MM.1S (cell line): Measurements from ENCODE around the gene PAPPA.

Source experiments
- DNase-seq: peaks from one replicate; pipeline ENCODE4 v3.0.0-alpha.2; 2015
- H2AFZ ChIP-seq: fragments of 300-600 bp; sonication (generic); 2 replicates; pipeline ENCODE4 v1.6.0; 2016; ENCODE audit warnings: antibody characterized with exemption, low read length
- H3F3A ChIP-seq: fragments of 300-600 bp; sonication (generic); 2 replicates; pipeline ENCODE4 v1.6.1; 2016; ENCODE audit warnings: mild to moderate bottlenecking, antibody characterized with exemption, low read length, moderate library complexity, mixed read lengths; ENCODE audit not compliant: insufficient read depth
- H3K27ac ChIP-seq: fragments of 300-600 bp; sonication (generic); 2 replicates; pipeline ENCODE4 v1.5.1; 2016; ENCODE audit warnings: mild to moderate bottlenecking, low read length
- H3K27me3 ChIP-seq: fragments of 300-600 bp; sonication (generic); replicated peaks from 2 replicates; pipeline ENCODE4 v1.6.0; 2016; ENCODE audit warnings: low read length; ENCODE audit not compliant: insufficient read depth
- H3K36me3 ChIP-seq: fragments of 300-600 bp; sonication (generic); replicated peaks from 2 replicates; pipeline ENCODE4 v1.6.1; 2016; ENCODE audit warnings: mild to moderate bottlenecking, low read length, mixed read lengths; ENCODE audit not compliant: insufficient read depth
- H3K4me1 ChIP-seq: fragments of 300-600 bp; sonication (generic); 2 replicates; pipeline ENCODE4 v1.6.1; 2016; ENCODE audit warnings: low read length, mixed read lengths
- H3K4me2 ChIP-seq: fragments of 300-600 bp; sonication (generic); 2 replicates; pipeline ENCODE4 v1.6.0; 2016; ENCODE audit warnings: low read depth, low read length
- H3K4me3 ChIP-seq: fragments of 300-600 bp; sonication (generic); 2 replicates; pipeline ENCODE4 v1.5.1; 2016; ENCODE audit warnings: low read length, mixed read lengths
- H3K79me2 ChIP-seq: fragments of 300-600 bp; sonication (generic); 2 replicates; pipeline ENCODE4 v1.6.1; 2016; ENCODE audit warnings: mixed run types, low read length, mixed read lengths
- H3K9ac ChIP-seq: fragments of 300-600 bp; sonication (generic); 2 replicates; pipeline ENCODE4 v1.6.1; 2016; ENCODE audit warnings: low read length, mixed read lengths
- H3K9me2 ChIP-seq: fragments of 300-600 bp; sonication (generic); replicated peaks from 2 replicates; pipeline ENCODE4 v1.6.1; 2016; ENCODE audit warnings: mild to moderate bottlenecking, low read length, mixed read lengths; ENCODE audit not compliant: insufficient read depth
- H3K9me3 ChIP-seq: fragments of 300-600 bp; sonication (generic); replicated peaks from 2 replicates; pipeline ENCODE4 v1.6.1; 2016; ENCODE audit warnings: mild to moderate bottlenecking, low read length, mixed read lengths; ENCODE audit not compliant: insufficient read depth
- H4K20me1 ChIP-seq: fragments of 300-600 bp; sonication (generic); 2 replicates; pipeline ENCODE4 v1.6.1; 2016; ENCODE audit warnings: mild to moderate bottlenecking, low read length, moderate library complexity, mixed read lengths; ENCODE audit not compliant: insufficient read depth
- EZH2 ChIP-seq: fragments of 300-600 bp; sonication (generic); optimal IDR thresholded peaks from 2 replicates; pipeline ENCODE3; 2017; ENCODE audit warnings: low read depth, mild to moderate bottlenecking, antibody characterized with exemption, low read length, mixed read lengths
- EZH2phosphoT487 ChIP-seq: fragments of 300-600 bp; sonication (generic); IDR thresholded peaks from 2 replicates; pipeline ENCODE4 v1.6.1; 2018; ENCODE audit warnings: antibody characterized with exemption, low read length
- TF ChIP-seq, protein P1 (sequence below): fragments of 300-600 bp; sonication (generic); IDR thresholded peaks from 2 replicates; pipeline ENCODE4 v1.5.1; 2016; ENCODE audit warnings: antibody characterized with exemption, low read length, mixed read lengths

PAPPA gene

GRCh38 chr9:116383133-116383532, 229.5 kb downstream of the PAPPA start:
- TF ChIP-seq EZH2phosphoT487 (no peak), EZH2 (no peak)
- TF ChIP-seq, protein P1, sequence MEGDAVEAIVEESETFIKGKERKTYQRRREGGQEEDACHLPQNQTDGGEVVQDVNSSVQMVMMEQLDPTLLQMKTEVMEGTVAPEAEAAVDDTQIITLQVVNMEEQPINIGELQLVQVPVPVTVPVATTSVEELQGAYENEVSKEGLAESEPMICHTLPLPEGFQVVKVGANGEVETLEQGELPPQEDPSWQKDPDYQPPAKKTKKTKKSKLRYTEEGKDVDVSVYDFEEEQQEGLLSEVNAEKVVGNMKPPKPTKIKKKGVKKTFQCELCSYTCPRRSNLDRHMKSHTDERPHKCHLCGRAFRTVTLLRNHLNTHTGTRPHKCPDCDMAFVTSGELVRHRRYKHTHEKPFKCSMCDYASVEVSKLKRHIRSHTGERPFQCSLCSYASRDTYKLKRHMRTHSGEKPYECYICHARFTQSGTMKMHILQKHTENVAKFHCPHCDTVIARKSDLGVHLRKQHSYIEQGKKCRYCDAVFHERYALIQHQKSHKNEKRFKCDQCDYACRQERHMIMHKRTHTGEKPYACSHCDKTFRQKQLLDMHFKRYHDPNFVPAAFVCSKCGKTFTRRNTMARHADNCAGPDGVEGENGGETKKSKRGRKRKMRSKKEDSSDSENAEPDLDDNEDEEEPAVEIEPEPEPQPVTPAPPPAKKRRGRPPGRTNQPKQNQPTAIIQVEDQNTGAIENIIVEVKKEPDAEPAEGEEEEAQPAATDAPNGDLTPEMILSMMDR = no peak
- H3K9me3 ChIP-seq = no peaks in the 10 kb centered on the region
- H3K9me2 ChIP-seq = no peaks in the 10 kb centered on the region
- H3K79me2 ChIP-seq = no peaks in the 10 kb centered on the region
- no peak overlapping the region for H3K4me3 ChIP-seq
- H4K20me1 ChIP-seq = no peaks in the 10 kb centered on the region
- H2AFZ ChIP-seq = no peak overlapping the region
- H3K36me3 ChIP-seq = no peaks in the 10 kb centered on the region
- no peaks in the 10 kb centered on the region for H3K4me1 ChIP-seq
- no peak for DNase-seq
- no peaks in the 10 kb centered on the region for H3K27me3 ChIP-seq
- no peaks in the 10 kb centered on the region for H3F3A ChIP-seq
- H3K4me2 ChIP-seq = no peak overlapping the region
- H3K27ac ChIP-seq = no peak overlapping the region
- H3K9ac ChIP-seq = no peak overlapping the region

DNA sequence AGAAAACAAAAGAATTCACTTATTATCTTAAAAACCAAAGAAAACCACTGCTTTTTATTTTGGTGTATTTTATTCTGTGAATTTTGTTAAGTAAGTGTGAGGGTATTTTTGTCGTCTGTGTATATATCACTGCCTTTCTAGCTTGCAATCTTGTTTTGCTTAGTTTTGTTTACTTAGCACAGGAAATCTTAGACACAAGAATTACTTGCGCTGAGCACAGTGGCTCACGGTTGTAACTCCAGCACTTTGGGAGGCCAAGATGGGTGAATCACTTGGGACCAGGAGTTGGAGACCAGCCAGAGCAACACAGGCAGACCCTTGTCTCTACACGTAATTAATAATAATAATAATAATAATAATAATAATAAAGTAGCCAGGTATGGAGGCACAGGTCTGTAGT, 230.3 kb downstream of the PAPPA start:
- Histone ChIP-seq H3K36me3 (no peaks in the 10 kb centered on the region), H4K20me1 (no peaks in the 10 kb centered on the region), H3K4me1 (no peaks in the 10 kb centered on the region), H3K4me2 (no peak overlapping the region), H3K9me3 (no peaks in the 10 kb centered on the region), H3F3A (no peaks in the 10 kb centered on the region), H3K27ac (no peak overlapping the region), H3K79me2 (no peaks in the 10 kb centered on the region), H3K9me2 (no peaks in the 10 kb centered on the region), H3K4me3 (no peak overlapping the region), H2AFZ (no peak overlapping the region), H3K27me3 (no peaks in the 10 kb centered on the region), H3K9ac (no peak overlapping the region)
- TF ChIP-seq EZH2 (no peak), EZH2phosphoT487 (no peak)
- TF ChIP-seq, protein P1 = no peak
- DNase-seq = no peak

DNA sequence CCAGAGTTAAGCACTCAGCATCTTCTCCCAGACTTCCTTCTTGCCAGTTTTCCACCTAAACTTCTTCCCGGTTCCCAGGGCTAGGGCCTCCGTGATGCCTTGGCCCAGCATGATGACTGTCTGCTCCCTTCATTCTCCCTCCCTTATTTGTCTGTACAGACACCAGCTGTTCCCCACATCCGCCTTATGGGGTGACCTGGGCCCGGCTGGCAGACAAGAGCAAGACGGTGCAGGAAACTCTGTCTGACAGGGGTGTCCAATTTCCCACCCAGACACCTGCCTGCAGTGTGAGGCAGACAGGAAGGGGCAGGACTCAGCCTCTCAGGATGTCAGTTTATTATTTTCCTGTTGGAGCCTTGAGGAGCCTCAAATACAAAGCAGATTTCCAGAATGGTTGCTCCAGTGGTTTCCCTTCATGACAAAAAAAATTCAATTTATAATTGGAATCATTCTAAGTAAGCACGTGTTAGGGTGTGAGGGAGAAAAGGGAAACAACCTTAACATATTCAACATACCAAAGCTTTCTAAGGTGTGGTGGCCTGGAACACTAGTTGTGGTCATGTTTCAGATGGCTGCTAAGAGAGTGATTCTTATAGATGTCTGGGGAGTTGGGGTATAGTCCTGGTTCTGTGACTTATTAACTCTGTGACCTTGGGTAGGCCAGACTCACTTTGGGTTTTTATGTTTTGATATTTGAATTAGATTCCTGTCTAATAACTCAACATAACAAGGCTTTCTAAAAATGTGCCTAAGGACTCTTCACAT, 234.5 kb downstream of the PAPPA start:
- Histone ChIP-seq H3K4me2 (no peak overlapping the region), H4K20me1 (no peaks in the 10 kb centered on the region), H3K9ac (no peak overlapping the region), H3K27me3 (no peaks in the 10 kb centered on the region), H3K4me1 (no peaks in the 10 kb centered on the region), H2AFZ (no peak overlapping the region), H3K27ac (no peak overlapping the region), H3K36me3 (no peaks in the 10 kb centered on the region), H3K9me3 (no peaks in the 10 kb centered on the region), H3K9me2 (no peaks in the 10 kb centered on the region), H3K4me3 (no peak overlapping the region), H3K79me2 (no peaks in the 10 kb centered on the region), H3F3A (no peaks in the 10 kb centered on the region)
- no peak for TF ChIP-seq EZH2
- TF ChIP-seq, protein P1 = no peak
- no peak for TF ChIP-seq EZH2phosphoT487
- no peak for DNase-seq
